HepG2 (cell line): ENCODE results near the gene WDR48. TPM values are rescaled to one million over a fixed set of nuclear protein-coding genes. Genes with fewer than 3 reads are reported as not detected.

Experiments
- ARID5B ChIP-seq: IDR thresholded peaks from 2 replicates; pipeline ENCODE4 v1.4.0; 2020; ENCODE audit warnings: mild to moderate bottlenecking, missing genetic modification reagents
- CAMTA2 ChIP-seq: sonication (generic); formaldehyde crosslinking; IDR thresholded peaks from 2 replicates; pipeline ENCODE4 v1.4.0; 2020; ENCODE audit warnings: mild to moderate bottlenecking, missing genetic modification reagents, borderline replicate concordance
- GMEB1 ChIP-seq: sonication (generic); formaldehyde crosslinking; IDR thresholded peaks from 2 replicates; pipeline ENCODE4 v1.5.1; 2020; ENCODE audit warnings: missing genetic modification reagents, mild to moderate bottlenecking, borderline replicate concordance
- PAF1 ChIP-seq: IDR thresholded peaks from 2 replicates; pipeline ENCODE4 v1.6.1; 2016; ENCODE audit warnings: missing genetic modification reagents, missing compliant biosample characterization
- SAP130 ChIP-seq: IDR thresholded peaks from 2 replicates; pipeline ENCODE4 v1.6.1; 2016; ENCODE audit warnings: low read depth
- SMC3 ChIP-seq: IDR thresholded peaks from 2 replicates; pipeline ENCODE4 v1.6.1; 2011; ENCODE audit warnings: low read length, improper control_type of control experiment
- TBX3 ChIP-seq: fragments of 450-650 bp; IDR thresholded peaks from 2 replicates; pipeline ENCODE4 v1.6.1; 2017; ENCODE audit warnings: antibody characterized with exemption, mild to moderate bottlenecking, inconsistent platforms, borderline replicate concordance
- ZBTB26 ChIP-seq: IDR thresholded peaks from 2 replicates; pipeline ENCODE4 v1.6.1; 2016; ENCODE audit warnings: missing compliant biosample characterization, missing genetic modification reagents, borderline replicate concordance
- ZBTB42 ChIP-seq: sonication (generic); formaldehyde crosslinking; IDR thresholded peaks from 2 replicates; pipeline ENCODE4 v1.5.0; 2020; ENCODE audit warnings: mild to moderate bottlenecking, missing genetic modification reagents
- ZFP82 ChIP-seq: sonication (generic); formaldehyde crosslinking; IDR thresholded peaks from 2 replicates; pipeline ENCODE4 v1.5.1; 2020; ENCODE audit warnings: mild to moderate bottlenecking, missing genetic modification reagents, borderline replicate concordance
- ZKSCAN1 ChIP-seq: fragments of 150-350 bp; IDR thresholded peaks from 2 replicates; pipeline ENCODE4 v1.6.1; 2014; ENCODE audit warnings: low read length
- ZNF24 ChIP-seq: fragments of 450-650 bp; IDR thresholded peaks from 2 replicates; pipeline ENCODE4 v1.6.1; 2017; ENCODE audit warnings: antibody characterized with exemption, mild to moderate bottlenecking
- ZNF260 ChIP-seq: sonication (generic); formaldehyde crosslinking; IDR thresholded peaks from 2 replicates; pipeline ENCODE4 v1.4.0; 2020; ENCODE audit warnings: missing genetic modification reagents, low read depth, mild to moderate bottlenecking, borderline replicate concordance
- ZNF333 ChIP-seq: sonication (generic); formaldehyde crosslinking; IDR thresholded peaks from 2 replicates; pipeline ENCODE4 v1.4.0; 2020; ENCODE audit warnings: mild to moderate bottlenecking, missing genetic modification reagents, borderline replicate concordance
- ZNF547 ChIP-seq: sonication (generic); formaldehyde crosslinking; IDR thresholded peaks from 2 replicates; pipeline ENCODE4 v1.5.1; 2020; ENCODE audit warnings: mild to moderate bottlenecking, missing genetic modification reagents
- ZNF674 ChIP-seq: sonication (generic); formaldehyde crosslinking; IDR thresholded peaks from 2 replicates; pipeline ENCODE4 v1.5.0; 2020; ENCODE audit warnings: low read depth, mild to moderate bottlenecking, missing genetic modification reagents
- ZNF678 ChIP-seq: sonication (generic); formaldehyde crosslinking; IDR thresholded peaks from 2 replicates; pipeline ENCODE4 v1.4.0; 2020; ENCODE audit warnings: mild to moderate bottlenecking, missing genetic modification reagents
- ZNF747 ChIP-seq: sonication (generic); formaldehyde crosslinking; IDR thresholded peaks from 2 replicates; pipeline ENCODE4 v1.8.1; 2023; ENCODE audit warnings: missing genetic modification reagents, mild to moderate bottlenecking, borderline replicate concordance
- ZNF782 ChIP-seq: sonication (generic); formaldehyde crosslinking; IDR thresholded peaks from 2 replicates; pipeline ENCODE4 v1.4.0; 2020; ENCODE audit warnings: missing genetic modification reagents, mild to moderate bottlenecking, borderline replicate concordance
- polyA plus RNA-seq, 8 experiments: library from polyadenylated mRNA; depleted of rRNA in 3 of 8; stranded (reverse) in 7 of 8; unstranded in 1 of 8; fragments of >200 nt; fragmentation: Illumina TruSeq in 4 of 8; extraction: Trizol in 4 of 8; gene quantifications; 2 replicates each; pipeline versions ENCODE4 v1.2.1 to v1.2.3, GENCODE V29; 2011 to 2016; ENCODE audit warnings: low read depth in 4 of 8, missing spikeins in 1 of 8, mixed read lengths in 1 of 8; ENCODE audit not compliant: insufficient read depth in 1 of 8
- total RNA-seq, 5 experiments: library from RNA; depleted of rRNA; stranded (reverse); fragments of >200 nt; fragmentation: Illumina TruSeq; extraction: Trizol; gene quantifications; 2 replicates each; pipeline ENCODE4 v1.2.3, GENCODE V29; 2016; ENCODE audit warnings: low read depth in 1 of 5

WDR48 gene
- total and polyA plus RNA-seq, 2 of the 13 experiments (the other 11 are each of a cell fraction or from before 2014, with no cell fraction given), result 29.2 to 31.2 TPM

DNA sequence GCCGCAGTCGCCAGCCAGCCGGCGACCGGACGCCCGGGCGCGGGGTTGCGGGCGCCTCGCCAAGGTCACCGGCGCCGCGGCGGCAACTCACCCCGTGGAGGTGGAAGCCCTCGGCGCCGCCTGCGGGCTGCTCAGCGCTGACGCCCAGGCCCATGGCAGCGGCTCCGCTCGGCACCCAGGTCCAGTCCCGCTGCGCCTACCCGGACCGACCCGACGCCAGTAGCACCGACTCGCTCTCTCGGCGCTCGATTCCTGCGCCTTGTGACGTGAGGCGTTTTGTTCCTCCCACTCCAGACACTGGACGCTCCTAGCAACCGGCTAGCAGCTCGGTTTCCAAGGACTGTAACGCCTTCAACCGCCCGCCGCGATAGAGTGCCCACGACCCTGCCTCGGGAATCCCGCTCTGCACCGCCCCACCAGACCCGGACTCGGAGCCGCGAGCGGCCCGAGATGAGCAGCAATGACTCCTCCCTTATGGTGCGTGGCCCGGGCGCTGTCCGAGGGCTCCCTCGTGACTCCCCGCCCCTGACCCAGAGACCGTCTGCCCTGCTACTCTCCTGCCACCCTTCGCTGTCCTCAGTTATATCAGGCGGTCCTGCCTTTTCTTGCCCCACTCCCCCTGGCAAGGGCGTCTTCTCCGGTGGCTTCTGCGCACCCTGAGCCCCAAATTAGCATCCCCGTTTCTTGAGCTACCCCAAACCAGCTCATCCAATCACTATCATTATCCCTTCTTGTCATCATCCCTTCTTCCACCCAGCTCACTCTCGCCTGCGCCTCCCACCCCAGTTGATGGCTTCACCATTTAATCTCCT, 55.8 kb downstream of the WDR48 start, which contains the start of the genes GORASP1 and TTC21A (continued):
- TF ChIP-seq GMEB1 (CRISPR knock-in tag) (peak; percentile 64), ZBTB26 (CRISPR knock-in tag) (no peak), SMC3 (no peak), ZNF747 (no peak), PAF1 (no peak), ZKSCAN1 (no peak), CAMTA2 (CRISPR knock-in tag) (no peak), ZBTB42 (CRISPR knock-in tag) (no peak), ZNF547 (CRISPR knock-in tag) (no peak), ZNF678 (CRISPR knock-in tag) (no peak), ARID5B (CRISPR knock-in tag) (peak; percentile 41), ZNF674 (CRISPR knock-in tag) (no peak), TBX3 (no peak), ZNF260 (CRISPR knock-in tag) (no peak), ZFP82 (CRISPR knock-in tag) (peak; percentile 89; the same call in 1 of the 2 replicates), SAP130 (CRISPR knock-in tag) (peak; percentile 88), ZNF24 (no peak), ZNF782 (peak; percentile 53), ZNF333 (CRISPR knock-in tag) (no peak)
